IMR-90 (cell line): ENCODE results near the gene ALDH1A1. TPM values are rescaled to one million over a fixed set of nuclear protein-coding genes. Genes with fewer than 3 reads are reported as not detected.

ENCODE experiments used
- ATAC-seq: fragments of 200-7000 bp; cut with Tn5 transposase; 2 replicates; pipeline ENCODE4 v1.9.1; 2020; ENCODE audit warnings: low read depth, mild to moderate bottlenecking, moderate library complexity
- BruUV-seq: library from RNA; stranded (reverse); fragments of 400-500 nt; replicated peaks from 2 replicates; lab custom pipeline; 2021; lab: Mats Ljungman, UMichigan
- CTCF ChIA-PET: fragments of 300-600 bp; formaldehyde crosslinking; extraction: SDS; loops from one replicate; lab custom pipeline; 2021; ENCODE audit warnings: antibody characterized with exemption; lab: Yijun Ruan, JAX
- POLR2A ChIA-PET: fragments of 300-600 bp; sonication (Branson Sonifier 250); formaldehyde crosslinking; loops from one replicate; lab custom pipeline; 2022; ENCODE audit warnings: antibody characterized with exemption; ENCODE audit not compliant: unreplicated experiment; lab: Charles Lee
- DNase-seq: peaks from one replicate; pipeline ENCODE4 v3.0.0; 2013
- H2AFZ ChIP-seq: replicated peaks from 2 replicates; pipeline ENCODE3; 2013; ENCODE audit warnings: low read length, mild to moderate bottlenecking; ENCODE audit not compliant: poor library complexity
- H2AK5ac ChIP-seq: 2 replicates; pipeline ENCODE4 v1.6.1; 2013; ENCODE audit warnings: low read depth, low read length, inconsistent platforms
- H2AK9ac ChIP-seq: replicated peaks from 2 replicates; pipeline ENCODE3; 2013; ENCODE audit warnings: mild to moderate bottlenecking, low read depth, low read length, moderate library complexity; ENCODE audit not compliant: poor library complexity
- H2BK120ac ChIP-seq: 2 replicates; pipeline ENCODE4 v1.6.1; 2013; ENCODE audit warnings: low read depth, low read length, inconsistent platforms
- H2BK15ac ChIP-seq: 3 replicates; pipeline ENCODE4 v1.6.1; 2013; ENCODE audit warnings: low read depth, low read length, inconsistent platforms
- H2BK20ac ChIP-seq: 2 replicates; pipeline ENCODE4 v1.6.1; 2013; ENCODE audit warnings: low read depth, mild to moderate bottlenecking, inconsistent platforms, low read length, moderate library complexity
- H2BK5ac ChIP-seq: 2 replicates; pipeline ENCODE4 v1.6.1; 2013; ENCODE audit warnings: mild to moderate bottlenecking, low read depth, low read length, inconsistent platforms; ENCODE audit not compliant: poor library complexity, severe bottlenecking
- H3K14ac ChIP-seq: replicated peaks from 2 replicates; pipeline ENCODE4 v1.6.1; 2013; ENCODE audit warnings: low read depth, low read length, inconsistent platforms
- H3K18ac ChIP-seq: 2 replicates; pipeline ENCODE4 v1.6.1; 2013; ENCODE audit warnings: low read depth, low read length, control low read depth
- H3K23ac ChIP-seq: 2 replicates; pipeline ENCODE4 v1.6.1; 2013; ENCODE audit warnings: low read depth, low read length, inconsistent platforms
- H3K27ac ChIP-seq: 2 replicates; pipeline ENCODE4 v1.5.1; 2013; ENCODE audit warnings: mild to moderate bottlenecking, control low read depth, low read length; ENCODE audit not compliant: insufficient read depth
- H3K27me3 ChIP-seq: 2 replicates; pipeline ENCODE4 v1.6.1; 2013; ENCODE audit warnings: low read length; ENCODE audit not compliant: control insufficient read depth, insufficient read depth
- H3K36me3 ChIP-seq: 2 replicates; pipeline ENCODE4 v1.6.1; 2013; ENCODE audit warnings: low read length, mixed read lengths; ENCODE audit not compliant: control insufficient read depth, insufficient read depth
- H3K4ac ChIP-seq: 2 replicates; pipeline ENCODE4 v1.6.1; 2013; ENCODE audit warnings: low read depth, low read length, inconsistent platforms
- H3K4me1 ChIP-seq: 2 replicates; pipeline ENCODE4 v1.6.1; 2013; ENCODE audit warnings: low read length, mixed read lengths; ENCODE audit not compliant: control insufficient read depth, insufficient read depth
- H3K4me2 ChIP-seq: 2 replicates; pipeline ENCODE4 v1.6.1; 2013; ENCODE audit warnings: low read depth, mild to moderate bottlenecking, control low read depth, low read length, moderate library complexity
- H3K4me3 ChIP-seq: 2 replicates; pipeline ENCODE4 v1.5.1; 2013; ENCODE audit warnings: low read depth, mild to moderate bottlenecking, control low read depth, low read length, moderate library complexity; ENCODE audit not compliant: insufficient read depth
- H3K56ac ChIP-seq: 2 replicates; pipeline ENCODE4 v1.6.1; 2013; ENCODE audit warnings: low read length, inconsistent platforms; ENCODE audit not compliant: insufficient read depth; ENCODE audit errors: extremely low read depth
- H3K79me1 ChIP-seq, 2 experiments: 2 replicates each; pipeline ENCODE4 v1.6.1; 2013; ENCODE audit warnings: low read length in 2 of 2, inconsistent platforms in 1 of 2, low read depth in 1 of 2
- H3K9ac ChIP-seq: 2 replicates; pipeline ENCODE4 v1.6.1; 2013; ENCODE audit warnings: low read depth, low read length, control low read depth
- H3K9me1 ChIP-seq: 2 replicates; pipeline ENCODE4 v1.6.1; 2013; ENCODE audit warnings: low read length, inconsistent platforms; ENCODE audit not compliant: insufficient read depth
- H3K9me3 ChIP-seq: 2 replicates; pipeline ENCODE4 v1.6.1; 2013; ENCODE audit warnings: low read length; ENCODE audit not compliant: control insufficient read depth, insufficient read depth
- H4K20me1 ChIP-seq: 2 replicates; pipeline ENCODE4 v1.6.1; 2013; ENCODE audit warnings: low read length, inconsistent platforms; ENCODE audit not compliant: insufficient read depth
- H4K5ac ChIP-seq: 2 replicates; pipeline ENCODE4 v1.6.1; 2013; ENCODE audit warnings: mild to moderate bottlenecking, low read depth, low read length, control low read depth
- H4K8ac ChIP-seq, 2 experiments: 2 replicates each; pipeline ENCODE4 v1.6.1; 2013; ENCODE audit warnings: low read depth in 2 of 2, low read length in 2 of 2, control low read depth in 1 of 2, inconsistent platforms in 1 of 2
- H4K91ac ChIP-seq: 2 replicates; pipeline ENCODE4 v1.6.1; 2013; ENCODE audit warnings: low read depth, low read length, inconsistent platforms; ENCODE audit not compliant: insufficient read depth
- BHLHE40 ChIP-seq: fragments of 150-350 bp; IDR thresholded peaks from 2 replicates; pipeline ENCODE4 v1.6.1; 2016; ENCODE audit warnings: mild to moderate bottlenecking, low read depth, low read length
- CEBPB ChIP-seq: IDR thresholded peaks from 2 replicates; pipeline ENCODE4 v1.6.1; 2012; ENCODE audit warnings: low read depth, low read length, improper control_type of control experiment
- CHD1 ChIP-seq: IDR thresholded peaks from 2 replicates; pipeline ENCODE4 v1.6.1; 2012; ENCODE audit warnings: low read depth, low read length, improper control_type of control experiment
- FOS ChIP-seq: fragments of 150-350 bp; IDR thresholded peaks from 2 replicates; pipeline ENCODE4 v1.6.1; 2016; ENCODE audit warnings: low read depth, low read length
- MAFK ChIP-seq: IDR thresholded peaks from 2 replicates; pipeline ENCODE4 v1.6.1; 2012; ENCODE audit warnings: low read depth, low read length, improper control_type of control experiment
- MAZ ChIP-seq: IDR thresholded peaks from 2 replicates; pipeline ENCODE4 v1.6.1; 2012; ENCODE audit warnings: low read depth, mild to moderate bottlenecking, low read length, improper control_type of control experiment, moderate library complexity, borderline replicate concordance
- MXI1 ChIP-seq: IDR thresholded peaks from 2 replicates; pipeline ENCODE4 v1.6.1; 2012; ENCODE audit warnings: low read depth, mild to moderate bottlenecking, low read length, moderate library complexity, borderline replicate concordance
- NFE2L2 ChIP-seq: fragments of 150-350 bp; IDR thresholded peaks from 2 replicates; pipeline ENCODE4 v1.6.1; 2016; ENCODE audit warnings: low read depth, mild to moderate bottlenecking, low read length
- POLR2A ChIP-seq: IDR thresholded peaks from 2 replicates; pipeline ENCODE4 v1.6.1; 2012; ENCODE audit warnings: mild to moderate bottlenecking, low read depth, low read length
- RAD21 ChIP-seq: IDR thresholded peaks from 2 replicates; pipeline ENCODE4 v1.6.1; 2012; ENCODE audit warnings: low read length, improper control_type of control experiment
- RCOR1 ChIP-seq: IDR thresholded peaks from 2 replicates; pipeline ENCODE4 v1.6.1; 2012; ENCODE audit warnings: mild to moderate bottlenecking, low read length, improper control_type of control experiment; ENCODE audit not compliant: insufficient replicate concordance
- RFX5 ChIP-seq: IDR thresholded peaks from 2 replicates; pipeline ENCODE4 v1.8.0; 2012; ENCODE audit warnings: low read depth, mild to moderate bottlenecking, low read length, moderate library complexity
- SMC3 ChIP-seq: fragments of 150-350 bp; IDR thresholded peaks from 2 replicates; pipeline ENCODE4 v1.6.1; 2016; ENCODE audit warnings: low read depth, mild to moderate bottlenecking, antibody characterized with exemption, low read length, moderate library complexity
- WGBS, 2 experiments: methylation state at CpG; one replicate each; pipeline versions ENCODE4 v1.1.5 to v1.1.7; 2013; ENCODE audit warnings: missing lambda C conversion rate in 2 of 2; ENCODE audit not compliant: insufficient read length in 1 of 2; ENCODE audit errors: extremely low coverage in 2 of 2; 5-methylcytosine and 5-hydroxymethylcytosine counted together
- dilution Hi-C: fragments of 300-500 bp; cut with HindIII; formaldehyde crosslinking; loops from one replicate; pipeline ENCODE4 v1.14.3; 2018; ENCODE audit warnings: low sequenced_read_pairs; ENCODE audit not compliant: unreplicated experiment
- in situ Hi-C: fragments of 300-500 bp; cut with MboI; formaldehyde crosslinking; loops from 3 replicates; pipeline ENCODE4 v1.14.3; 2019; ENCODE audit warnings: low sequenced_read_pairs, inconsistent platforms, mixed read lengths
- intact Hi-C: fragments of 100-400 bp; cut with micrococcal nuclease; formaldehyde crosslinking; loops from 2 replicates; pipeline ENCODE4 v1.10.0; 2022
- polyA plus RNA-seq, 3 experiments: library from polyadenylated mRNA; depleted of rRNA; stranded (reverse); fragments of >200 nt; gene quantifications; 2 replicates each; pipeline ENCODE4 v1.2.3, GENCODE V29; 2012; ENCODE audit warnings: low replicate concordance in 1 of 3
- total RNA-seq: library from RNA; depleted of rRNA; stranded (reverse); fragments of >200 nt; gene quantifications from 2 replicates; pipeline ENCODE4 v1.2.3, GENCODE V29; 2012
- TF ChIP-seq, protein P1 (sequence below): fragments of 150-350 bp; IDR thresholded peaks from 2 replicates; pipeline ENCODE4 v1.6.1; 2017; ENCODE audit warnings: mild to moderate bottlenecking, antibody characterized with exemption, low read length, low read depth
- TF ChIP-seq, protein P2 (sequence below): conservative IDR thresholded peaks from 2 replicates; pipeline ENCODE4 v1.5.1; 2012; ENCODE audit warnings: mild to moderate bottlenecking, low read depth, low read length, improper control_type of control experiment
- TF ChIP-seq, protein P3 (sequence below): fragments of 150-350 bp; IDR thresholded peaks from 2 replicates; pipeline ENCODE4 v1.6.1; 2016; ENCODE audit warnings: low read depth, mild to moderate bottlenecking, low read length, moderate library complexity, borderline replicate concordance

ALDH1A1 gene
- total and polyA plus RNA-seq, 2 of the 4 experiments (the other 2 are of a cell fraction), result not detected

DNA sequence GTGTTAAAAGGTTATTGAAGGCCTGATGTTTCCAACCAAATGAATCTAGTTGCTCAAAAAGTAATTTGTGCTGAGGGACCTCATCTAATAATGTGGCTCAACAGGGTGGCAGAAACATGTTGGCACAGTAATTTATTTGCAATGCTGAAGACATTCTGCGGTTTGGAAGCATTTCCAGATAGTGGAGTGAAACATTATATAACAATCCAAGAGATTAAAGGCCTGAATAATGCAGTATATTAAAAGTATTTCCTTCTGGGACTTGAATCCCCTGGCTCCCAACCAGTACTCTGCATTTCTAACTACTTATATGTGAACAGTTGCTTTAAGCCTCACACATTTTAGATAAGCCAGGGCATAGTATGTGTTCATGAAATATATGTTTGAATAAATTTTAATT, 25.9 kb upstream of the ALDH1A1 start:
- Histone ChIP-seq H4K5ac (no peak overlapping the region), H3K4me1 (no peaks in the 10 kb centered on the region), H3K27me3 (no peaks in the 10 kb centered on the region; the same call in 1 of the 2 replicates), H3K27ac (no peak overlapping the region), H4K20me1 (no peaks in the 10 kb centered on the region), H2BK15ac (no peak overlapping the region), H3K4ac (no peak overlapping the region), H2BK20ac (no peak overlapping the region), H2AFZ (no peak overlapping the region), H4K91ac (no peak overlapping the region), H2BK120ac (no peak overlapping the region), H3K9ac (no peak overlapping the region), H3K79me1 (no peaks in the 10 kb centered on the region), H3K56ac (no peak overlapping the region), H3K14ac (no peak overlapping the region), H3K4me3 (no peak overlapping the region), H3K36me3 (no peaks in the 10 kb centered on the region), H3K9me1 (no peaks in the 10 kb centered on the region), H3K9me3 (no peaks in the 10 kb centered on the region), H2AK5ac (no peak overlapping the region), H3K4me2 (no peak overlapping the region), H4K8ac (no peak overlapping the region), H3K23ac (no peak overlapping the region), H3K18ac (no peak overlapping the region), H2AK9ac (no peak overlapping the region), H2BK5ac (no peak overlapping the region)
- dilution Hi-C loops, result no loop called here
- ChIA-PET POLR2A (no interaction called here), CTCF (no interaction called here)
- BruUV-seq, result no TSS peak
- intact Hi-C loops, result no loop called here
- in situ Hi-C loops, result no loop called here
- ATAC-seq (no peak), DNase-seq (no peak)
- TF ChIP-seq CEBPB, result no peak
- no peak for TF ChIP-seq RCOR1
- TF ChIP-seq FOS, result no peak
- no peak for TF ChIP-seq RFX5
- no peak for TF ChIP-seq RAD21
- no peak for TF ChIP-seq MAFK
- TF ChIP-seq BHLHE40, result no peak
- no peak for TF ChIP-seq SMC3
- no peak for TF ChIP-seq CHD1
- TF ChIP-seq, protein P1, sequence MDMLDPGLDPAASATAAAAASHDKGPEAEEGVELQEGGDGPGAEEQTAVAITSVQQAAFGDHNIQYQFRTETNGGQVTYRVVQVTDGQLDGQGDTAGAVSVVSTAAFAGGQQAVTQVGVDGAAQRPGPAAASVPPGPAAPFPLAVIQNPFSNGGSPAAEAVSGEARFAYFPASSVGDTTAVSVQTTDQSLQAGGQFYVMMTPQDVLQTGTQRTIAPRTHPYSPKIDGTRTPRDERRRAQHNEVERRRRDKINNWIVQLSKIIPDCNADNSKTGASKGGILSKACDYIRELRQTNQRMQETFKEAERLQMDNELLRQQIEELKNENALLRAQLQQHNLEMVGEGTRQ, result no peak
- no peak for TF ChIP-seq POLR2A
- TF ChIP-seq MAZ, result no peak
- no peak for TF ChIP-seq NFE2L2
- TF ChIP-seq, protein P2, sequence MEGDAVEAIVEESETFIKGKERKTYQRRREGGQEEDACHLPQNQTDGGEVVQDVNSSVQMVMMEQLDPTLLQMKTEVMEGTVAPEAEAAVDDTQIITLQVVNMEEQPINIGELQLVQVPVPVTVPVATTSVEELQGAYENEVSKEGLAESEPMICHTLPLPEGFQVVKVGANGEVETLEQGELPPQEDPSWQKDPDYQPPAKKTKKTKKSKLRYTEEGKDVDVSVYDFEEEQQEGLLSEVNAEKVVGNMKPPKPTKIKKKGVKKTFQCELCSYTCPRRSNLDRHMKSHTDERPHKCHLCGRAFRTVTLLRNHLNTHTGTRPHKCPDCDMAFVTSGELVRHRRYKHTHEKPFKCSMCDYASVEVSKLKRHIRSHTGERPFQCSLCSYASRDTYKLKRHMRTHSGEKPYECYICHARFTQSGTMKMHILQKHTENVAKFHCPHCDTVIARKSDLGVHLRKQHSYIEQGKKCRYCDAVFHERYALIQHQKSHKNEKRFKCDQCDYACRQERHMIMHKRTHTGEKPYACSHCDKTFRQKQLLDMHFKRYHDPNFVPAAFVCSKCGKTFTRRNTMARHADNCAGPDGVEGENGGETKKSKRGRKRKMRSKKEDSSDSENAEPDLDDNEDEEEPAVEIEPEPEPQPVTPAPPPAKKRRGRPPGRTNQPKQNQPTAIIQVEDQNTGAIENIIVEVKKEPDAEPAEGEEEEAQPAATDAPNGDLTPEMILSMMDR, result no peak
- TF ChIP-seq, protein P3, sequence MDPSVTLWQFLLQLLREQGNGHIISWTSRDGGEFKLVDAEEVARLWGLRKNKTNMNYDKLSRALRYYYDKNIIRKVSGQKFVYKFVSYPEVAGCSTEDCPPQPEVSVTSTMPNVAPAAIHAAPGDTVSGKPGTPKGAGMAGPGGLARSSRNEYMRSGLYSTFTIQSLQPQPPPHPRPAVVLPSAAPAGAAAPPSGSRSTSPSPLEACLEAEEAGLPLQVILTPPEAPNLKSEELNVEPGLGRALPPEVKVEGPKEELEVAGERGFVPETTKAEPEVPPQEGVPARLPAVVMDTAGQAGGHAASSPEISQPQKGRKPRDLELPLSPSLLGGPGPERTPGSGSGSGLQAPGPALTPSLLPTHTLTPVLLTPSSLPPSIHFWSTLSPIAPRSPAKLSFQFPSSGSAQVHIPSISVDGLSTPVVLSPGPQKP, result no peak
- no peak for TF ChIP-seq MXI1
- WGBS, 2 experiments, result no CpG with 5 or more reads among the region's 1 CpG
